Measurements from ENCODE around the gene EVPL.

EVPL gene

GRCh38 chr17:76009969-76010661, 17.0 kb downstream of the EVPL start:
- Mint-ChIP-seq H3K36me3 (ENCODE audit: low read depth) (peaks cover 8% of the 10 kb centered on the region), H3K4me1 (peaks cover 17% of the 10 kb centered on the region), H3K27me3 (ENCODE audit: low read depth) (peaks cover 5% of the 10 kb centered on the region), H3K4me3 (no peak overlapping the region), H3K27ac (no peak overlapping the region), H3K9me3 (no peaks in the 10 kb centered on the region)
- no peak for TF ChIP-seq CTCF (IDR thresholded peaks at IDR 0.05; ENCODE audit: unreplicated experiment in 3 of 3)

- Mint-ChIP-seq H3K27me3 (ENCODE audit: low read depth) (peaks cover 5% of the 10 kb centered on the region), H3K4me1 (peaks cover 19% of the 10 kb centered on the region), H3K27ac (no peak overlapping the region), H3K36me3 (ENCODE audit: low read depth) (peaks cover 9% of the 10 kb centered on the region), H3K4me3 (no peak overlapping the region), H3K9me3 (no peaks in the 10 kb centered on the region)
- TF ChIP-seq CTCF (IDR thresholded peaks at IDR 0.05; ENCODE audit: unreplicated experiment in 3 of 3): no peak
Measured at GRCh38 chr17:76009447-76009846, 17.7 kb downstream of the EVPL start.

GRCh38 chr17:76008630-76009425, 18.3 kb downstream of the EVPL start:
- Mint-ChIP-seq H3K4me1 (peaks cover 15% of the 10 kb centered on the region), H3K27me3 (ENCODE audit: low read depth) (no peaks in the 10 kb centered on the region), H3K27ac (no peak overlapping the region), H3K9me3 (no peaks in the 10 kb centered on the region), H3K4me3 (no peak overlapping the region), H3K36me3 (ENCODE audit: low read depth) (peaks cover 9% of the 10 kb centered on the region)
- no peak for TF ChIP-seq CTCF (IDR thresholded peaks at IDR 0.05; ENCODE audit: unreplicated experiment in 3 of 3)

- H3K4me1 Mint-ChIP-seq: peaks cover 10% of the 10 kb centered on the region
- H3K9me3 Mint-ChIP-seq: no peaks in the 10 kb centered on the region
- TF ChIP-seq CTCF (IDR thresholded peaks at IDR 0.05; ENCODE audit: unreplicated experiment in 3 of 3): no peak
- peaks cover 13% of the 10 kb centered on the region for H3K36me3 Mint-ChIP-seq (ENCODE audit: low read depth)
- H3K4me3 Mint-ChIP-seq: no peak overlapping the region
- no peaks in the 10 kb centered on the region for H3K27me3 Mint-ChIP-seq (ENCODE audit: low read depth)
- H3K27ac Mint-ChIP-seq: no peak overlapping the region
Measured at GRCh38 chr17:76008208-76008607, 18.9 kb downstream of the EVPL start.

GRCh38 chr17:76007850-76008165, 19.3 kb downstream of the EVPL start:
- Mint-ChIP-seq H3K27ac (no peak overlapping the region), H3K27me3 (ENCODE audit: low read depth) (no peaks in the 10 kb centered on the region), H3K36me3 (ENCODE audit: low read depth) (peaks cover 14% of the 10 kb centered on the region), H3K4me3 (no peak overlapping the region), H3K4me1 (peaks cover 10% of the 10 kb centered on the region), H3K9me3 (no peaks in the 10 kb centered on the region)
- no peak for TF ChIP-seq CTCF (IDR thresholded peaks at IDR 0.05; ENCODE audit: unreplicated experiment in 3 of 3)
